HG02938 (cell line): ENCODE data around the gene HHATL.

Experiments
- ATAC-seq: cut with Tn5 transposase; IDR thresholded peaks from one replicate; pipeline ENCODE4 v1.9.1; 2021; ENCODE audit warnings: mild to moderate bottlenecking, moderate library complexity; ENCODE audit not compliant: unreplicated experiment

HHATL gene

GRCh38 chr3:42666577-42666998, 36.0 kb downstream of the HHATL start:
- ATAC-seq: no peak

- no peak for ATAC-seq
These were observed 36.6 kb downstream of the HHATL start for GRCh38 chr3:42666022-42666421.

DNA sequence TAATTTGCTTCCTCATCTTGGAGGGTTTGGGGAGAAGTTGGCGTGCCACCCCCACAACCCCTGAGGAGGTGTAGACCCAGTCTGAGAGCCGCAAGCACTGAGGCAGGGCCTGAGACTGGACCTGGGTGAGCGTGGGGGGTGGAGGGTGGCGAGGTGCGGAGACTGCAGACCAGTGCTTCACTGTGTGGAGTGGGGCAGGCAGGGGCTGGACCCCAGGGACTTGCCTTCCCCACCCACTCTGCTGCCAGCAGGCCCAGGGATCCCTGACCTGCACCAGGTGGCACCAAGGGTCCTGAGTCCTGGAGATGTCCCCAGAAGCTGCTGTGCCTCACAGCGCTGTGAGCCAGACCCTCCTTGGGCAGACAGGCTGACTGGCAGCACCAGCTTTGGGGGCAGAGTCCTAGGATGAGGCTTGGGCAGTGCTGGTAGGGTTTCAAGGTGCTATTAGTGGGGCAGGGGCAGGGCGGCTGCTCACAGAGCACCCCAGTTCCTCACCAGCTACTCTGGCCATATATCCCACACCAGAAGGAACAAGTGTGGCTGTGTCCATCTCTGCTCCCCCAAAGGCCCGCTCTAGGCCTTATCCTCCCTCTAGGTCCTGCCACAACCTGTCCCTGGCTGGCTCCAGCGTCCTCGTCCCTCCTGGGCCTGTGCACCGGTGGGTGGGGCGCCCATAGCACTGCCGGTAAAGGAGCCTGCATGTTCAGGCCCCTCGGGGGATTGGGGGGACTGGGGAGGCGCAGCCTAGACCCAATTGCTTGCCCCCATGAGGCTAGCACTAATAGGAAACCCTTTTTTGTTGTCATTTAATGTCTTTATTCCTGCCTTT, 37.3 kb downstream of the HHATL start:
- ATAC-seq: no peak

DNA sequence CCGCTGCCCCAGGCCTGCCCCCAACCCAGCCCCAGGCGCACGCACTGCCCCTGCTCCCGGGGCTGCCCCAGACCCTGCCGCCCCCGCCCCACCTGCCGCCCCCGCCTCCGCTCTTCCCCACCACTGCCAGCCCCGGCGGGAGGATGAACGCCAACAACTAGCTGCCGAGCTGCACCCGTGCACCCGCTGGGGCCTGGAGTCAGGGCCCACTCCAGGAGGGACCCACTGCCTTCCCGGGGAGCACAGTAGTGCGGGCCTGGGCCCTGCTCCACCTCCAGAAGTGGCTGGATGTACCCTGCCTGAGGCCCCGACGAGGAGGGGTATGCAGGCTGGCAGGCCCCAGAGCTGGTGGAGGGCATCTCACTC, 38.2 kb downstream of the HHATL start:
- no peak for ATAC-seq

GRCh38 chr3:42663581-42664437, 38.8 kb downstream of the HHATL start:
- no peak for ATAC-seq

GRCh38 chr3:42662813-42663535, 39.6 kb downstream of the HHATL start:
- no peak for ATAC-seq

GRCh38 chr3:42662037-42662812, 40.4 kb downstream of the HHATL start:
- ATAC-seq: no peak

DNA sequence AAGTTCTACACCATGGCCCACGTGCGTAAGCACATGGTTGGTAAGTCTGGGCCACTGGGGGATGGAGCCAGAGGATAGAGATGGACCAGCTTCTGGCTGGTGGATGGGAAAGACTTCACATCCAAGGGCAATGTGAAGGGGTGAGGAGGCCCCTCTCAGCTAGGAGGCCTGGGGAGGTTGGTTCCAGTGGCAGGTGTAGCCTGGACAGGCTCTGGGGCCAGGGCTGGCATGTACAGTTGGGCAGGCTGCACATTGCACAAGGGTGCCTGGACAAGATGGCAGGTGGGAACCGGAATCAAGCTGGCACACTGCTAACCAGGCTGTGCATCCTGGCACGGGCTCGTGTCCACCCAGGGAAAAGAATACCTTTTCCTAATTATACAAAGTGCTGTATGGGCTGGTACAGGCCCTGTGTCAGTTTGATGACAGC, 41.0 kb downstream of the HHATL start:
- ATAC-seq: no peak

- no peak for ATAC-seq
These were observed 41.7 kb downstream of the HHATL start for GRCh38 chr3:42660898-42661297.

DNA sequence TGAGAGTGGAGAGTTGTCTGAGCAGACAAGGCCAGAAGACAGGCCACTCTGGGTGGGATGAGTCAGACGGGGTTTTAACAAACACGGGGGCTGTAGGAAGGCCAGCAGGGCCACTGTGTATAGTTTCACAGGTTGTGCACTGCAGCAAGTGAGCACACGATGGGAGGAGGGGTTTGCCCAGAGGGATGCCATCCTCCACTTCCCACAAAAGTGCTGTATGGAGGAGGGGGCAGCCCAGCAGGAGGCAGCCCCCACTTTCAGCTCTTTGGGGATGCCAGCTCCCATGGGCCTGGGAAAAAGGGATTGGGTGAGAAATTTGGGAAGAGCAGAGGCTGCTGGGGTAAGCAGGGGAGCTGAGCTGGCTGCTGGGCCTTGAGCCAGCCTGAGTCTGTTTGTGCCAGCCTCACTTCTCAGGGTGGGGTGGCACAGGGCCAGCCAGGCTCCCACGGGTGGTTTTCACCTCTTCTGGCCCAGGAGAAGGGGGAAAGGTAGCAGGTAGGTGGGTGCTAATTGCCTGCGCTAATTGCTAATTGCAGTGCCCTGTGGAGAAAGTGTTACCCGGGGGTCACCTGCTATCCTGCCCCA, 42.4 kb downstream of the HHATL start:
- ATAC-seq: no peak

- no peak for ATAC-seq
These were observed 43.0 kb downstream of the HHATL start for GRCh38 chr3:42659451-42660130.

- ATAC-seq: no peak
These were observed 43.7 kb downstream of the HHATL start for GRCh38 chr3:42658771-42659390.

GRCh38 chr3:42658091-42658770, 44.4 kb downstream of the HHATL start:
- ATAC-seq: no peak

DNA sequence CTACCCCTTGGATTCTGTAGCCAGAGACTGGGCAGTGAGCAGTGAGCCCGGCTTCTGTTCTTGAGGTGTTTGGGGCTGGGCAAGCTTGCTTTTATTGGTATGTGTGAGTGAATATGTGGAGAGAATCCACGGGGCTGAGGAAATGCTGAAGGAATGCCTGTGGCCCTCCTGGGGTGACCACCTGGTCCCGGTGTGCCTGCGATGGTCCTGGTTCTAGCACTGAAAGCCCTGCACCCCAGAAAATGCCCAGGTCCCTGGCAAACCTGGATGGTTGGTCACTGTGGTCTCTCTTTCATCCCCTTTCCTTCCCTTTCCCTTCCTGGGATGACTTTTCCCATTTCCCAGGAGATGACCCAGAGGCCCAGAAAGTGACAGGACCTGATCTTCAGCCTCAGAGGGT, 44.9 kb downstream of the HHATL start:
- ATAC-seq: no peak

- no peak for ATAC-seq
These were observed 45.7 kb downstream of the HHATL start for GRCh38 chr3:42656680-42657610.

- ATAC-seq: no peak
These were observed 46.5 kb downstream of the HHATL start for GRCh38 chr3:42655980-42656679.

- ATAC-seq: no peak
These were observed 47.2 kb downstream of the HHATL start for GRCh38 chr3:42655331-42655888.
